Astrocyte (in vitro differentiated cells and primary cell): ENCODE measurements around the gene CACNA1E. TPM values are rescaled to one million over a fixed set of nuclear protein-coding genes. Genes with fewer than 3 reads are reported as not detected.
"Not testable (repeated sequence)": the region's sequence is repeated elsewhere in the genome, so short reads cannot be mapped to it uniquely, and the experiment has no call there.

ENCODE experiments used
- DNase-seq: peaks from one replicate; pipeline ENCODE4 v3.0.0-alpha.2; 2010; ENCODE audit warnings: low read depth
- FAIRE-seq: peaks from 2 replicates; lab custom pipeline; 2011; peaks lifted over from hg19 to GRCh38; lab: Jason Lieb, UNC
- H2AFZ ChIP-seq: 2 replicates; pipeline ENCODE4 v1.6.0; 2012; ENCODE audit warnings: low read depth, low read length, inconsistent platforms
- H3K27ac ChIP-seq: 2 replicates; pipeline ENCODE4 v1.5.1; 2011; ENCODE audit warnings: low read depth, low read length, inconsistent platforms
- H3K27me3 ChIP-seq: 2 replicates; pipeline ENCODE4 v1.6.0; 2011; ENCODE audit warnings: low read length, inconsistent platforms; ENCODE audit not compliant: insufficient read depth
- H3K36me3 ChIP-seq: 2 replicates; pipeline ENCODE4 v1.5.1; 2011; ENCODE audit warnings: low read length, inconsistent platforms; ENCODE audit not compliant: insufficient read depth
- H3K4me1 ChIP-seq: 2 replicates; pipeline ENCODE4 v1.5.1; 2011; ENCODE audit warnings: low read length, inconsistent platforms; ENCODE audit not compliant: insufficient read depth
- H3K4me2 ChIP-seq: 2 replicates; pipeline ENCODE4 v1.6.0; 2012; ENCODE audit warnings: low read length, inconsistent platforms
- H3K4me3 ChIP-seq: 2 replicates; pipeline ENCODE4 v1.5.1; 2011; ENCODE audit warnings: low read depth, mild to moderate bottlenecking, low read length, inconsistent platforms; ENCODE audit not compliant: insufficient read depth
- H3K79me2 ChIP-seq: 2 replicates; pipeline ENCODE4 v1.6.0; 2012; ENCODE audit warnings: mild to moderate bottlenecking, low read length, inconsistent platforms; ENCODE audit not compliant: insufficient read depth
- H3K9ac ChIP-seq: 2 replicates; pipeline ENCODE4 v1.6.0; 2012; ENCODE audit warnings: mild to moderate bottlenecking, low read length, inconsistent platforms
- H3K9me3 ChIP-seq: 2 replicates; pipeline ENCODE4 v1.5.1; 2012; ENCODE audit warnings: low read depth, mild to moderate bottlenecking, low read length, inconsistent platforms; ENCODE audit not compliant: insufficient read depth
- H4K20me1 ChIP-seq: 2 replicates; pipeline ENCODE4 v1.6.0; 2012; ENCODE audit warnings: low read length, inconsistent platforms; ENCODE audit not compliant: insufficient read depth
- H3K27ac Mint-ChIP-seq: one replicate; pipeline ENCODE4 v1.8.0; 2021; ENCODE audit warnings: mild to moderate bottlenecking, mixed read lengths; ENCODE audit not compliant: unreplicated experiment
- H3K27me3 Mint-ChIP-seq: one replicate; pipeline ENCODE4 v1.8.0; 2021; ENCODE audit warnings: low read depth, mixed read lengths; ENCODE audit not compliant: unreplicated experiment
- H3K36me3 Mint-ChIP-seq: one replicate; pipeline ENCODE4 v1.8.0; 2021; ENCODE audit warnings: low read depth, mixed read lengths; ENCODE audit not compliant: unreplicated experiment
- H3K4me1 Mint-ChIP-seq: one replicate; pipeline ENCODE4 v1.8.0; 2021; ENCODE audit warnings: low read depth, mixed read lengths; ENCODE audit not compliant: unreplicated experiment
- H3K4me3 Mint-ChIP-seq: one replicate; pipeline ENCODE4 v1.8.0; 2021; ENCODE audit warnings: mild to moderate bottlenecking, moderate library complexity, mixed read lengths; ENCODE audit not compliant: unreplicated experiment
- H3K9me3 Mint-ChIP-seq: one replicate; pipeline ENCODE4 v1.8.0; 2021; ENCODE audit warnings: mild to moderate bottlenecking, mixed read lengths; ENCODE audit not compliant: unreplicated experiment
- CTCF ChIP-seq: IDR thresholded peaks from 2 replicates; pipeline ENCODE4 v1.5.1; 2011; ENCODE audit warnings: low read depth, mild to moderate bottlenecking, inconsistent platforms, low read length, moderate library complexity; ENCODE audit not compliant: insufficient read depth
- EZH2 ChIP-seq: IDR thresholded peaks from 2 replicates; pipeline ENCODE4 v1.6.1; 2012; ENCODE audit warnings: mild to moderate bottlenecking, low read length, inconsistent platforms; ENCODE audit not compliant: insufficient read depth
- total RNA-seq: library from RNA; stranded (reverse); gene quantifications from 2 replicates; pipeline ENCODE4 v1.2.1, GENCODE V29; 2021

Gene CACNA1E
- total RNA-seq, 1 donor from 2014 or later: 0.07 TPM

- H3K27me3 ChIP-seq: no peaks in the 10 kb centered on the region
- no peaks in the 10 kb centered on the region for H3K9me3 ChIP-seq
- no peaks in the 10 kb centered on the region for H4K20me1 ChIP-seq
- peaks cover 4% of the 10 kb centered on the region for H3K4me1 Mint-ChIP-seq
- H3K9ac ChIP-seq: no peak overlapping the region
- FAIRE-seq: no peak
- no peak overlapping the region for H3K4me3 ChIP-seq
- no peak overlapping the region for H3K27ac ChIP-seq
- H3K9me3 Mint-ChIP-seq: peaks cover 19% of the 10 kb centered on the region
- no peak overlapping the region for H3K4me2 ChIP-seq
- DNase-seq: no peak
- TF ChIP-seq CTCF (no peak), EZH2 (no peak)
- H3K4me3 Mint-ChIP-seq: no peak overlapping the region
- H3K36me3 Mint-ChIP-seq: peaks cover 4% of the 10 kb centered on the region
- no peak overlapping the region for H3K27ac Mint-ChIP-seq
- no peaks in the 10 kb centered on the region for H3K36me3 ChIP-seq
- no peaks in the 10 kb centered on the region for H3K27me3 Mint-ChIP-seq
- no peaks in the 10 kb centered on the region for H3K4me1 ChIP-seq
- H3K79me2 ChIP-seq: no peaks in the 10 kb centered on the region
- H2AFZ ChIP-seq: no peak overlapping the region
Observed at GRCh38 chr1:181525104-181525721, 41.9 kb downstream of the CACNA1E start.

GRCh38 chr1:181528241-181528640, 44.9 kb downstream of the CACNA1E start:
- not testable (repeated sequence) for H3K27me3 Mint-ChIP-seq, H3K9me3 ChIP-seq, H3K27ac ChIP-seq, H3K4me1 Mint-ChIP-seq, H3K9ac ChIP-seq, H3K79me2 ChIP-seq, H3K4me3 Mint-ChIP-seq, H3K27ac Mint-ChIP-seq, H3K4me3 ChIP-seq, H4K20me1 ChIP-seq, H3K36me3 ChIP-seq, H3K27me3 ChIP-seq, H3K4me2 ChIP-seq, H2AFZ ChIP-seq, FAIRE-seq, DNase-seq, H3K4me1 ChIP-seq, H3K36me3 Mint-ChIP-seq
- H3K9me3 Mint-ChIP-seq: peaks cover 12% of the 10 kb centered on the region

- no peak overlapping the region for H3K4me2 ChIP-seq
- H3K4me1 ChIP-seq: no peaks in the 10 kb centered on the region
- no peaks in the 10 kb centered on the region for H3K9me3 ChIP-seq
- H3K27ac Mint-ChIP-seq: no peak overlapping the region
- peaks cover 4% of the 10 kb centered on the region for H3K36me3 Mint-ChIP-seq
- H3K36me3 ChIP-seq: no peaks in the 10 kb centered on the region
- H2AFZ ChIP-seq: no peak overlapping the region
- H3K27me3 Mint-ChIP-seq: peaks cover 4% of the 10 kb centered on the region
- H3K27me3 ChIP-seq: no peaks in the 10 kb centered on the region
- H3K4me3 ChIP-seq: no peak overlapping the region
- DNase-seq (no peak), FAIRE-seq (no peak)
- peaks cover 12% of the 10 kb centered on the region for H3K9me3 Mint-ChIP-seq
- H3K4me1 Mint-ChIP-seq: no peaks in the 10 kb centered on the region
- no peak overlapping the region for H3K4me3 Mint-ChIP-seq
- H3K9ac ChIP-seq: no peak overlapping the region
- TF ChIP-seq EZH2 (no peak), CTCF (no peak)
- H3K27ac ChIP-seq: no peak overlapping the region
- no peaks in the 10 kb centered on the region for H4K20me1 ChIP-seq
- H3K79me2 ChIP-seq: no peaks in the 10 kb centered on the region
Observed at GRCh38 chr1:181531441-181531840, 48.1 kb downstream of the CACNA1E start.
